OCI-LY7 (cell line): ENCODE measurements around the gene SCART1.

Experiments
- CTCF ChIP-seq: fragments of 200-600 bp; sonication (generic); conservative IDR thresholded peaks from 2 replicates; pipeline ENCODE4 v1.5.1; 2014; ENCODE audit warnings: mild to moderate bottlenecking, antibody characterized with exemption, low read length, moderate library complexity, mixed read lengths
- EZH2phosphoT487 ChIP-seq: fragments of 200-600 bp; sonication (generic); IDR thresholded peaks from 2 replicates; pipeline ENCODE4 v1.6.1; 2018; ENCODE audit warnings: low read depth, borderline replicate concordance, mild to moderate bottlenecking, mixed run types, antibody characterized with exemption, low read length, moderate library complexity, mixed read lengths

GRCh38 chr10:133457100-133457841, 3.5 kb downstream of the SCART1 start:
- TF ChIP-seq CTCF (no peak), EZH2phosphoT487 (no peak)
